Endodermal cell (in vitro differentiated cells): Measurements from ENCODE around the gene SYT1. TPM values are rescaled to one million over a fixed set of nuclear protein-coding genes. Genes with fewer than 3 reads are reported as not detected.

Source experiments
- DNase-seq: peaks from one replicate; pipeline ENCODE4 v3.0.0-alpha.2; 2017
- H3K27ac ChIP-seq: 2 replicates; pipeline ENCODE4 v1.5.1; 2013; ENCODE audit warnings: mild to moderate bottlenecking, low read depth, low read length, moderate library complexity
- H3K27me3 ChIP-seq: 2 replicates; pipeline ENCODE4 v1.6.1; 2013; ENCODE audit warnings: mild to moderate bottlenecking, low read length, moderate library complexity; ENCODE audit not compliant: insufficient read depth, control insufficient read depth, poor library complexity, severe bottlenecking
- H3K36me3 ChIP-seq: 2 replicates; pipeline ENCODE4 v1.7.0; 2013; ENCODE audit warnings: mild to moderate bottlenecking, low read length, moderate library complexity; ENCODE audit not compliant: control insufficient read depth, insufficient read depth
- H3K4me1 ChIP-seq: one replicate; pipeline ENCODE4 v1.7.0; 2013; ENCODE audit warnings: low read length; ENCODE audit not compliant: control insufficient read depth, insufficient read depth
- H3K4me3 ChIP-seq: 2 replicates; pipeline ENCODE4 v1.5.1; 2013; ENCODE audit warnings: mild to moderate bottlenecking, low read length, moderate library complexity
- H3K9ac ChIP-seq: 2 replicates; pipeline ENCODE4 v1.6.1; 2013; ENCODE audit warnings: mild to moderate bottlenecking, low read length, moderate library complexity; ENCODE audit not compliant: poor library complexity, severe bottlenecking; ENCODE audit errors: extremely low read depth
- H3K9me3 ChIP-seq: 2 replicates; pipeline ENCODE4 v1.6.1; 2013; ENCODE audit warnings: mild to moderate bottlenecking, low read length, moderate library complexity; ENCODE audit not compliant: control insufficient read depth
- H3K27ac Mint-ChIP-seq: 2 replicates; pipeline ENCODE4 v1.8.0; 2020; ENCODE audit warnings: mixed read lengths
- H3K27me3 Mint-ChIP-seq: 2 replicates; pipeline ENCODE4 v1.8.0; 2021; ENCODE audit warnings: mild to moderate bottlenecking, mixed read lengths; ENCODE audit not compliant: insufficient read depth
- H3K36me3 Mint-ChIP-seq: 2 replicates; pipeline ENCODE4 v1.8.0; 2020; ENCODE audit warnings: low read depth, mixed read lengths
- H3K4me1 Mint-ChIP-seq: 2 replicates; pipeline ENCODE4 v1.8.0; 2020; ENCODE audit warnings: mixed read lengths
- H3K4me3 Mint-ChIP-seq: 2 replicates; pipeline ENCODE4 v1.8.0; 2020; ENCODE audit warnings: mild to moderate bottlenecking, moderate library complexity, mixed read lengths
- H3K9me3 Mint-ChIP-seq: 2 replicates; pipeline ENCODE4 v1.8.0; 2020; ENCODE audit warnings: mild to moderate bottlenecking, mixed read lengths
- WGBS, 2 experiments: methylation state at CpG; one replicate each; pipeline versions ENCODE4 v1.1.5 to v1.1.7; 2013; ENCODE audit warnings: missing lambda C conversion rate in 2 of 2, mixed read lengths in 1 of 2; ENCODE audit not compliant: insufficient coverage in 1 of 2, insufficient read length in 1 of 2; 5-methylcytosine and 5-hydroxymethylcytosine counted together
- total RNA-seq, 2 donors: library from RNA; stranded (reverse); fragmentation: NEBNext Ultra II Directional in 1 of 2; extraction: Animal tissue kit (Norgen Biotek cat#: 25700) in 1 of 2; gene quantifications; 2 replicates in 1 of 2; 3 replicates in 1 of 2; pipeline ENCODE4 v1.2.1, GENCODE V29; 2021
- TF ChIP-seq, protein P1 (sequence below): fragments of 200-600 bp; sonication (generic); conservative IDR thresholded peaks from 2 replicates; pipeline ENCODE4 v1.5.0; 2021; ENCODE audit warnings: antibody characterized with exemption, mild to moderate bottlenecking

Gene SYT1
- total RNA-seq, 2 donors from 2014 or later = 6.8 to 10.7 TPM

DNA sequence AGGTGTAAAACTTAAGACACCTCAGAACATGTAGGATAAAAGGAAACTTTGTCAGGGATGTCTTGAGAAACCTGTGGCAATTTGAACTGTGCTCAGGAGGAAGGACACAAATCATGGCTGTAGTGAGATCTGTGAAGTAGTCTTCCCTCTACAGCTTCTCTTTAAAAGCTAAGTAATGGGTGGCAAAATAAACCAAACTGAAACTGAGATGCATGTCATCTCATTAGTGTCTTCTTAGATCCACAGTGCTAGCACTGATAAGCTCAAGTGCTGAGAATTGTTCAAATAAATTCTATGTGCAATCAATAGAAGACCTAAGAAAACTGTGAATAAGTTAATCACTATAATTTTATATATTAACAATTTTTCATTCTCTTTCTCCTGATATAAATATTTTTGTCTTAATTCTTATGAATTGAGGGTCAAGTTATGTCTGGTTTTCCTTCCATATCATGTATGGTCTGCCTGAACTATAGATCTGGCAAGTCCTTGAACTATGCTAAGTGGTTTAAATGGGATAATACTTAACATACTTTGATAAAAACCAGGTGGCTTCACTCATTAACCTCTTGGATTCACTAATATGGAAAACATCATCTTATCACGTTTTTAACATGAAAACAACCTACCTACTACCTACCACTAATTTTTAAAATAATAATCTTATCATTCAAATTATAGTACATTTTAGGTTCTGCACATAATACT is 27.2 kb downstream of the SYT1 start:
- no peaks in the 10 kb centered on the region for H3K9me3 Mint-ChIP-seq
- H3K4me1 Mint-ChIP-seq = peaks cover 5% of the 10 kb centered on the region
- H3K27ac Mint-ChIP-seq = peak overlapping the region; percentile 53
- no peaks in the 10 kb centered on the region for H3K36me3 ChIP-seq
- TF ChIP-seq, protein P1, sequence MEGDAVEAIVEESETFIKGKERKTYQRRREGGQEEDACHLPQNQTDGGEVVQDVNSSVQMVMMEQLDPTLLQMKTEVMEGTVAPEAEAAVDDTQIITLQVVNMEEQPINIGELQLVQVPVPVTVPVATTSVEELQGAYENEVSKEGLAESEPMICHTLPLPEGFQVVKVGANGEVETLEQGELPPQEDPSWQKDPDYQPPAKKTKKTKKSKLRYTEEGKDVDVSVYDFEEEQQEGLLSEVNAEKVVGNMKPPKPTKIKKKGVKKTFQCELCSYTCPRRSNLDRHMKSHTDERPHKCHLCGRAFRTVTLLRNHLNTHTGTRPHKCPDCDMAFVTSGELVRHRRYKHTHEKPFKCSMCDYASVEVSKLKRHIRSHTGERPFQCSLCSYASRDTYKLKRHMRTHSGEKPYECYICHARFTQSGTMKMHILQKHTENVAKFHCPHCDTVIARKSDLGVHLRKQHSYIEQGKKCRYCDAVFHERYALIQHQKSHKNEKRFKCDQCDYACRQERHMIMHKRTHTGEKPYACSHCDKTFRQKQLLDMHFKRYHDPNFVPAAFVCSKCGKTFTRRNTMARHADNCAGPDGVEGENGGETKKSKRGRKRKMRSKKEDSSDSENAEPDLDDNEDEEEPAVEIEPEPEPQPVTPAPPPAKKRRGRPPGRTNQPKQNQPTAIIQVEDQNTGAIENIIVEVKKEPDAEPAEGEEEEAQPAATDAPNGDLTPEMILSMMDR = no peak
- H3K27ac ChIP-seq = no peak overlapping the region
- H3K9me3 ChIP-seq = no peaks in the 10 kb centered on the region
- DNase-seq = no peak
- no peak overlapping the region for H3K9ac ChIP-seq
- no peak overlapping the region for H3K4me3 ChIP-seq
- no peaks in the 10 kb centered on the region for H3K27me3 ChIP-seq
- H3K4me3 Mint-ChIP-seq = no peak overlapping the region
- H3K4me1 ChIP-seq = no peaks in the 10 kb centered on the region
- WGBS, 2 experiments = 60 to 83% methylated on average over 1 of the region's 1 CpG
- H3K27me3 Mint-ChIP-seq = no peaks in the 10 kb centered on the region
- H3K36me3 Mint-ChIP-seq = no peaks in the 10 kb centered on the region

DNA sequence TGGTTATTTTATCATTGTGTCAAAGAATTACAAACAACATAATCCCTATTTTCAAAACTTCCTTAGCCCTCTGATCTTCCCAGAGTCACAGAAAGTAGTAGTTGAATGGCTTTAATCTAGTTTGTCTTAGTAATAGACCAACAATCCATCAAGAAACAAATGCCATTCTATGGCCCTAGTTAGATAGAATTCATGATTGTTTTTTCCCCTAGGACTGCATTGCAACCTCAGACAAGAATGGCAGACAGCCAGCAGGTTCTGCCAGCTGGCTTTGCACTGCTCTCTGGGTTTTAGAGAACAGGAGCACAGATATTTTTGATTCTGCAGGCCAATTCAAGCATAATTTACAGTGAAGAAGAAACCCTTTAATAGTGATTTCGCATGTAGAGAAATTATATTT is 33.8 kb downstream of the SYT1 start:
- Histone ChIP-seq H3K9me3 (no peaks in the 10 kb centered on the region), H3K4me1 (no peaks in the 10 kb centered on the region), H3K36me3 (no peaks in the 10 kb centered on the region), H3K9ac (no peak overlapping the region), H3K27me3 (no peaks in the 10 kb centered on the region), H3K27ac (no peak overlapping the region), H3K4me3 (no peak overlapping the region)
- TF ChIP-seq, protein P1 = no peak
- no peak overlapping the region for H3K27ac Mint-ChIP-seq
- H3K36me3 Mint-ChIP-seq = no peaks in the 10 kb centered on the region
- H3K27me3 Mint-ChIP-seq = no peaks in the 10 kb centered on the region
- no peak overlapping the region for H3K4me3 Mint-ChIP-seq
- peaks cover 3% of the 10 kb centered on the region for H3K4me1 Mint-ChIP-seq
- WGBS, 2 experiments = no CpG with 5 or more reads among the region's 1 CpG
- H3K9me3 Mint-ChIP-seq = no peaks in the 10 kb centered on the region
- DNase-seq = no peak

DNA sequence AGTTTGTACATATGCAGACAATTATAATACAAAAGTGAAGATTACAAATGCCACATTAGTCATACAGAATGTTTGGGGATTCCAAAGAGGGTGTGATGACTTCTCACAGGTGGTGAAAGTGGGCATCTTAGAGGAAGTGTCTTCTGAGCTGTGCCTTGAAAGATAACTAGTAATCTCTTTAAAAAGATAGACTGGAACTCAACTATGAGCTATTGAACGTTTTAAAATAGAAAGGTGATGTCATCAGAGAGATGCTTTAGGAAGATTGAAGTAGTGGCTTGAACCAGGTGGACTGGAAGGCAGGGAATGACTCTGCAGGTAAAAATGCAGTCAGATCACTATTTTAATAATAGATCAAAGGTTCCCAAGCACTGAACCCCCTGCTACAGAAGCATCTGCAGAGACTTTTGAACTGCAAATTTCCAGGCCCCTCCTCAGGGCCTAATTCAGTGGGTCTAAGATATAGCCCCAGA is 50.3 kb downstream of the SYT1 start:
- Mint-ChIP-seq H3K27me3 (no peaks in the 10 kb centered on the region), H3K27ac (peak overlapping the region; percentile 84), H3K9me3 (no peaks in the 10 kb centered on the region), H3K36me3 (no peaks in the 10 kb centered on the region), H3K4me1 (peaks cover 8% of the 10 kb centered on the region), H3K4me3 (no peak overlapping the region)
- DNase-seq = peak; percentile 78
- no peaks in the 10 kb centered on the region for H3K9me3 ChIP-seq
- H3K36me3 ChIP-seq = no peaks in the 10 kb centered on the region
- no peak overlapping the region for H3K27ac ChIP-seq
- no peak overlapping the region for H3K4me3 ChIP-seq
- WGBS, 2 experiments = 14 to 18% methylated on average over 1 of the region's 1 CpG
- no peaks in the 10 kb centered on the region for H3K4me1 ChIP-seq
- H3K9ac ChIP-seq = no peak overlapping the region
- TF ChIP-seq, protein P1 = no peak
- H3K27me3 ChIP-seq = no peaks in the 10 kb centered on the region
